SK-N-SH (cell line): ENCODE results near the gene HOXB5.

Experiments used
- CTCF ChIP-seq: fragments of 200-600 bp; sonication (generic); IDR thresholded peaks from 2 replicates; pipeline ENCODE4 v1.6.1; 2017; ENCODE audit warnings: antibody characterized with exemption, mild to moderate bottlenecking, moderate library complexity
- EZH2phosphoT487 ChIP-seq: fragments of 200-600 bp; sonication (generic); IDR thresholded peaks from 2 replicates; pipeline ENCODE4 v1.6.1; 2017; ENCODE audit warnings: low read depth, mixed run types, mild to moderate bottlenecking, antibody characterized with exemption, moderate library complexity, borderline replicate concordance
- FOSL2 ChIP-seq: IDR thresholded peaks from 2 replicates; pipeline ENCODE4 v1.4.0; 2012; ENCODE audit warnings: low read depth, mild to moderate bottlenecking, moderate library complexity, borderline replicate concordance
- FOXM1 ChIP-seq: IDR thresholded peaks from 2 replicates; pipeline ENCODE4 v1.4.0; 2012; ENCODE audit warnings: low read depth, mild to moderate bottlenecking
- GABPA ChIP-seq: IDR thresholded peaks from 2 replicates; pipeline ENCODE4 v1.4.0; 2012; ENCODE audit warnings: low read depth, mild to moderate bottlenecking
- JUND ChIP-seq: IDR thresholded peaks from 2 replicates; pipeline ENCODE4 v1.4.0; 2012
- MEF2A ChIP-seq: IDR thresholded peaks from 2 replicates; pipeline ENCODE4 v1.4.0; 2012; ENCODE audit warnings: low read depth, borderline replicate concordance
- NFIC ChIP-seq: IDR thresholded peaks from 2 replicates; pipeline ENCODE4 v1.4.0; 2012; ENCODE audit warnings: borderline replicate concordance
- POLR2AphosphoS5 ChIP-seq: IDR thresholded peaks from 2 replicates; pipeline ENCODE4 v1.6.1; 2012; ENCODE audit warnings: low read depth, low read length
- RFX5 ChIP-seq: IDR thresholded peaks from 2 replicates; pipeline ENCODE4 v1.6.1; 2012; ENCODE audit warnings: mild to moderate bottlenecking, improper control_type of control experiment, low read length
- TCF12 ChIP-seq: IDR thresholded peaks from 2 replicates; pipeline ENCODE4 v1.4.0; 2012
- USF2 ChIP-seq: fragments of 150-350 bp; IDR thresholded peaks from 2 replicates; pipeline ENCODE4 v1.6.1; 2017; ENCODE audit warnings: antibody characterized with exemption, low read length, low read depth, borderline replicate concordance
- YY1 ChIP-seq: IDR thresholded peaks from 2 replicates; pipeline ENCODE4 v1.4.0; 2012; ENCODE audit warnings: low read depth, mild to moderate bottlenecking

- no peak for TF ChIP-seq POLR2AphosphoS5
- TF ChIP-seq GABPA, result no peak
- no peak for TF ChIP-seq FOXM1
- no peak for TF ChIP-seq CTCF
- no peak for TF ChIP-seq FOSL2
- no peak for TF ChIP-seq JUND
- no peak for TF ChIP-seq EZH2phosphoT487
- TF ChIP-seq RFX5, result no peak
- TF ChIP-seq USF2, result no peak
- no peak for TF ChIP-seq TCF12
- TF ChIP-seq YY1, result no peak
- no peak for TF ChIP-seq NFIC
- TF ChIP-seq MEF2A, result no peak
These were observed 19.0 kb downstream of the HOXB5 start for GRCh38 chr17:48574505-48575065.
